Gastroesophageal sphincter (tissue), 4 donors: ENCODE results near the gene LTBR. TPM values are rescaled to one million over a fixed set of nuclear protein-coding genes. Genes with fewer than 3 reads are reported as not detected.

Experiments used
- ATAC-seq: fragments of 150-250 bp; one replicate; pipeline ENCODE4 v1.9.1; 2016; ENCODE audit warnings: mild to moderate bottlenecking, moderate library complexity
- H3K27ac ChIP-seq, 4 donors: fragments of 200-600 bp; sonication (generic) in 3 of 4; 1 replicate in 3 of 4; 2 replicates in 1 of 4; pipeline ENCODE4 v1.5.1; 2016 to 2019
- H3K27me3 ChIP-seq: fragments of 200-600 bp; sonication (generic); one replicate; pipeline ENCODE4 v1.5.1; 2019
- H3K36me3 ChIP-seq, 2 donors: fragments of 200-600 bp; sonication (generic); one replicate each; pipeline ENCODE4 v1.5.1; 2019; ENCODE audit warnings: control low read depth in 1 of 2
- H3K4me1 ChIP-seq, 3 donors: fragments of 200-600 bp; sonication (generic); 1 replicate in 2 of 3; 2 replicates in 1 of 3; pipeline ENCODE4 v1.5.1; 2016 to 2019; ENCODE audit warnings: control low read depth in 2 of 3
- H3K4me3 ChIP-seq, 2 donors: fragments of 200-600 bp; sonication (generic); one replicate each; pipeline ENCODE4 v1.5.1; 2019; ENCODE audit warnings: mild to moderate bottlenecking in 1 of 2, moderate library complexity in 1 of 2
- H3K9me3 ChIP-seq, 3 donors: fragments of 200-600 bp; sonication (generic); one replicate each; pipeline ENCODE4 v1.5.1; 2017 to 2019; ENCODE audit warnings: control low read depth in 2 of 3
- CTCF ChIP-seq, 4 experiments: fragments of 200-600 bp in 2 of 4; fragments of 450-650 bp in 2 of 4; sonication (generic) in 1 of 4; IDR thresholded peaks; one replicate each; pipeline ENCODE4 v1.5.1; 2017 to 2019; ENCODE audit warnings: antibody characterized with exemption in 4 of 4, mild to moderate bottlenecking in 2 of 4, moderate library complexity in 2 of 4
- EP300 ChIP-seq: sonication (generic); formaldehyde crosslinking; IDR thresholded peaks from one replicate; pipeline ENCODE4 v1.6.1; 2017; ENCODE audit warnings: antibody characterized with exemption, mild to moderate bottlenecking
- POLR2A ChIP-seq, 2 donors: fragments of 450-650 bp; IDR thresholded peaks; one replicate each; pipeline ENCODE4 v1.6.1; 2017; ENCODE audit warnings: antibody characterized with exemption in 2 of 2, mild to moderate bottlenecking in 2 of 2, moderate library complexity in 1 of 2
- POLR2AphosphoS5 ChIP-seq: sonication (generic); formaldehyde crosslinking; IDR thresholded peaks from one replicate; pipeline ENCODE4 v1.6.1; 2017; ENCODE audit warnings: antibody characterized with exemption
- WGBS, 2 donors: methylation state at CpG; one replicate each; pipeline ENCODE4 v1.1.5; 2018; ENCODE audit warnings: low coverage in 1 of 2; 5-methylcytosine and 5-hydroxymethylcytosine counted together
- total RNA-seq, 4 donors: library from RNA; depleted of rRNA; stranded (reverse); fragments of >200 nt; gene quantifications; one replicate each; pipeline ENCODE4 v1.1.0, GENCODE V29; 2016

LTBR gene
- total RNA-seq, 4 donors from 2014 or later, result 86.5 to 139 (median 119) TPM

- Histone ChIP-seq H3K4me3 (no peak overlapping the region), H3K4me1 (peaks cover 3 to 68% (median 28%) of the 10 kb centered on the region in 3 donors), H3K27me3 (no peaks in the 10 kb centered on the region), H3K36me3 (no peaks in the 10 kb centered on the region), H3K27ac (peak overlapping the region; percentile 12 to 81 (median 78)), H3K9me3 (no peaks in the 10 kb centered on the region)
- WGBS, 2 donors, result 32 to 94% methylated on average over 3 to 7 of the region's 19 CpGs
- peak; percentile 85 for ATAC-seq
- no peak for TF ChIP-seq EP300
- peak in 3 of 4 experiments; percentile 56 to 58 (median 57) for TF ChIP-seq CTCF (IDR thresholded peaks at IDR 0.05)
- peak; percentile 81 for TF ChIP-seq POLR2AphosphoS5
- TF ChIP-seq POLR2A (IDR thresholded peaks at IDR 0.05), result no peak
Measured at GRCh38 chr12:6376079-6376869, 7.7 kb upstream of the LTBR start.

GRCh38 chr12:6376870-6377666 is 6.9 kb upstream of the LTBR start:
- Histone ChIP-seq H3K27ac (peak overlapping the region; percentile 12 to 81 (median 78)), H3K4me3 (no peak overlapping the region), H3K27me3 (no peaks in the 10 kb centered on the region), H3K36me3 (no peaks in the 10 kb centered on the region), H3K9me3 (no peaks in the 10 kb centered on the region), H3K4me1 (peaks cover 3 to 66% (median 28%) of the 10 kb centered on the region in 3 donors)
- ATAC-seq, result no peak
- no peak for TF ChIP-seq EP300
- TF ChIP-seq CTCF (IDR thresholded peaks at IDR 0.05), result no peak
- TF ChIP-seq POLR2A (IDR thresholded peaks at IDR 0.05), result no peak
- no peak for TF ChIP-seq POLR2AphosphoS5
- WGBS, 2 donors, result 67 to 92% methylated on average over 1 to 4 of the region's 10 CpGs

- H3K27me3 ChIP-seq, result no peaks in the 10 kb centered on the region
- H3K4me1 ChIP-seq, result peaks cover 3 to 65% (median 25%) of the 10 kb centered on the region in 3 donors
- 59 to 60% methylated on average over 1 to 4 of the region's 4 CpGs for WGBS, 2 donors
- TF ChIP-seq EP300, result no peak
- TF ChIP-seq POLR2A (IDR thresholded peaks at IDR 0.05), result no peak
- peak; percentile 11 for TF ChIP-seq POLR2AphosphoS5
- no peak for TF ChIP-seq CTCF (IDR thresholded peaks at IDR 0.05)
- ATAC-seq, result no peak
- H3K36me3 ChIP-seq, result no peaks in the 10 kb centered on the region
- peak overlapping the region in 3 of 4 donors; percentile 76 to 81 (median 79) for H3K27ac ChIP-seq
- H3K9me3 ChIP-seq, result no peaks in the 10 kb centered on the region
- no peak overlapping the region for H3K4me3 ChIP-seq
Measured at GRCh38 chr12:6377667-6377994, 6.3 kb upstream of the LTBR start.

- 35 to 47% methylated on average over 2 to 9 of the region's 13 CpGs for WGBS, 2 donors
- Histone ChIP-seq H3K9me3 (no peaks in the 10 kb centered on the region), H3K36me3 (no peaks in the 10 kb centered on the region), H3K4me1 (peaks cover 3 to 76% (median 32%) of the 10 kb centered on the region in 3 donors), H3K4me3 (no peak overlapping the region), H3K27me3 (no peaks in the 10 kb centered on the region), H3K27ac (peak overlapping the region in 3 of 4 donors; percentile 5 to 14 (median 13))
- ATAC-seq, result no peak
- TF ChIP-seq CTCF (IDR thresholded peaks at IDR 0.05), result no peak
Measured at GRCh38 chr12:6378709-6379472, 5.1 kb upstream of the LTBR start.
